ENCODE results near the gene CHMP2A. TPM values are rescaled to one million over a fixed set of nuclear protein-coding genes. Genes with fewer than 3 reads are reported as not detected.

The CHMP2A gene
- total and polyA plus RNA-seq, 2 of the 13 experiments (the other 11 are each of a cell fraction or from before 2014, with no cell fraction given), result 49.7 to 55.0 TPM

DNA sequence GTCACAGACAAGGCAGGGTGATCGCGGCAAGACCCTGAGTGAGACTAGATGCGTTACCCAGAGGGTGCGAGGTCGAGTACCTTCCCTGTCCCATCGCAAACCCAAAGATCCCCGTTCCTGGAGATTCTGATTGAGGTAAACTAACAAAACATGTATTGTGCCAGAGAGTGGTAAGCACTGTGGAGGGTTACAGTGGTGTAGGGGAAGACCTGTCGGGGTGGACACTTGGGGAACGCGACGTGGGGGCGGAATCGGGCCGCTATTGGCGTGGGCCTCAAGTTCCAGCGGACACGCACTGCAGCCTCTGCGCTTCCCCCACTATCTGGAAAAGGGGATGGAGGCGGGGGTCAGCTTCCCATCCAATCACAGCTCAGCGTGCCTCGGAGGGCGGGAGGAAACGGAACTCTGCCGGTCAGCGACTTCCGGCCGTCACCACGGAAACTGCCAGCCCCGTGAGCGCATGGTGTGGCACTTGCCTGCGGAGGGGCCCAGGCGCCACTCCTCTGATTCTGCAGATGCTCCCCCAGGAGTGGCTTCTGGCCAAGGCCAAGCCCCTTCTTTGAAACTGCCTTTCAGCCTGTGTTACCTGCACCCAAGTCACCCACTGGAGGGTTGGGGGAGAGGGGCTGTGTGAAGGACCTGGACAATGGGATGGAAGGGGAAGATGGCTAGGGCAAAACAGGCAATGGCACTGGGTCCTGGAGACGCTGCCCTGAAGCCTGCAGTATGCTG, 4.5 kb upstream of the CHMP2A start (continued):
- TF ChIP-seq MNT (IDR thresholded peaks at IDR 0.05) (peak; percentile 48; the same call in 1 of the 2 replicates), ZNF788 (CRISPR knock-in tag; IDR thresholded peaks at IDR 0.05; ENCODE audit: borderline replicate concordance) (peak; percentile 15; the same call in 1 of the 2 replicates), ZKSCAN1 (IDR thresholded peaks at IDR 0.05; ENCODE audit: low read length) (no peak), ZNF768 (CRISPR knock-in tag; IDR thresholded peaks at IDR 0.05) (peak; percentile 59; the same call in 1 of the 2 replicates), ZNF101 (CRISPR knock-in tag; IDR thresholded peaks at IDR 0.05; ENCODE audit: borderline replicate concordance, low read depth) (no peak; the same call in 1 of the 2 replicates), ZNF546 (CRISPR knock-in tag; conservative IDR thresholded peaks at IDR 0.05) (peak; percentile 6; the same call in 1 of the 2 replicates), ZZZ3 (CRISPR knock-in tag; IDR thresholded peaks at IDR 0.05; ENCODE audit: borderline replicate concordance) (peak; percentile 90), ZNF746 (CRISPR knock-in tag; IDR thresholded peaks at IDR 0.05) (peak; percentile 89), HNRNPK (IDR thresholded peaks at IDR 0.05; ENCODE audit: low read depth, low read length, poor library complexity, severe bottlenecking) (no peak), HMGXB3 (CRISPR knock-in tag; IDR thresholded peaks at IDR 0.05; ENCODE audit: borderline replicate concordance) (peak; percentile 46; the same call in 1 of the 2 replicates), DNMT3B (CRISPR knock-in tag; conservative IDR thresholded peaks at IDR 0.05) (peak; percentile 42; the same call in 1 of the 2 replicates), ZNF33A (CRISPR knock-in tag; IDR thresholded peaks at IDR 0.05; ENCODE audit: borderline replicate concordance) (no peak; the same call in 1 of the 2 replicates), ZNF296 (CRISPR knock-in tag; conservative IDR thresholded peaks at IDR 0.05) (no peak), IRF2 (CRISPR knock-in tag; IDR thresholded peaks at IDR 0.05) (peak; percentile 53; the same call in 1 of the 2 replicates), ZNF354B (CRISPR knock-in tag; IDR thresholded peaks at IDR 0.05) (no peak; the same call in 1 of the 2 replicates)
- TF ChIP-seq, protein P1, sequence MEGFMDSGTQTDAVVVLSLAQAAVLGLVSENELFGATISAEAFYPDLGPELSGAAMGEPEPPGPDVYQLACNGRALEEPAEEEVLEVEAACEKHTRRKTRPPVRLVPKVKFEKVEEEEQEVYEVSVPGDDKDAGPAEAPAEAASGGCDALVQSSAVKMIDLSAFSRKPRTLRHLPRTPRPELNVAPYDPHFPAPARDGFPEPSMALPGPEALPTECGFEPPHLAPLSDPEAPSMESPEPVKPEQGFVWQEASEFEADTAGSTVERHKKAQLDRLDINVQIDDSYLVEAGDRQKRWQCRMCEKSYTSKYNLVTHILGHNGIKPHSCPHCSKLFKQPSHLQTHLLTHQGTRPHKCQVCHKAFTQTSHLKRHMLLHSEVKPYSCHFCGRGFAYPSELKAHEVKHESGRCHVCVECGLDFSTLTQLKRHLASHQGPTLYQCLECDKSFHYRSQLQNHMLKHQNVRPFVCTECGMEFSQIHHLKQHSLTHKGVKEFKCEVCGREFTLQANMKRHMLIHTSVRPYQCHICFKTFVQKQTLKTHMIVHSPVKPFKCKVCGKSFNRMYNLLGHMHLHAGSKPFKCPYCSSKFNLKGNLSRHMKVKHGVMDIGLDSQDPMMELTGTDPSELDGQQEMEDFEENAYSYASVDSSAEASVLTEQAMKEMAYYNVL (CRISPR knock-in tag; IDR thresholded peaks at IDR 0.05; ENCODE audit: borderline replicate concordance), result no peak; the same call in 1 of the 2 replicates
- TF ChIP-seq, protein P2, sequence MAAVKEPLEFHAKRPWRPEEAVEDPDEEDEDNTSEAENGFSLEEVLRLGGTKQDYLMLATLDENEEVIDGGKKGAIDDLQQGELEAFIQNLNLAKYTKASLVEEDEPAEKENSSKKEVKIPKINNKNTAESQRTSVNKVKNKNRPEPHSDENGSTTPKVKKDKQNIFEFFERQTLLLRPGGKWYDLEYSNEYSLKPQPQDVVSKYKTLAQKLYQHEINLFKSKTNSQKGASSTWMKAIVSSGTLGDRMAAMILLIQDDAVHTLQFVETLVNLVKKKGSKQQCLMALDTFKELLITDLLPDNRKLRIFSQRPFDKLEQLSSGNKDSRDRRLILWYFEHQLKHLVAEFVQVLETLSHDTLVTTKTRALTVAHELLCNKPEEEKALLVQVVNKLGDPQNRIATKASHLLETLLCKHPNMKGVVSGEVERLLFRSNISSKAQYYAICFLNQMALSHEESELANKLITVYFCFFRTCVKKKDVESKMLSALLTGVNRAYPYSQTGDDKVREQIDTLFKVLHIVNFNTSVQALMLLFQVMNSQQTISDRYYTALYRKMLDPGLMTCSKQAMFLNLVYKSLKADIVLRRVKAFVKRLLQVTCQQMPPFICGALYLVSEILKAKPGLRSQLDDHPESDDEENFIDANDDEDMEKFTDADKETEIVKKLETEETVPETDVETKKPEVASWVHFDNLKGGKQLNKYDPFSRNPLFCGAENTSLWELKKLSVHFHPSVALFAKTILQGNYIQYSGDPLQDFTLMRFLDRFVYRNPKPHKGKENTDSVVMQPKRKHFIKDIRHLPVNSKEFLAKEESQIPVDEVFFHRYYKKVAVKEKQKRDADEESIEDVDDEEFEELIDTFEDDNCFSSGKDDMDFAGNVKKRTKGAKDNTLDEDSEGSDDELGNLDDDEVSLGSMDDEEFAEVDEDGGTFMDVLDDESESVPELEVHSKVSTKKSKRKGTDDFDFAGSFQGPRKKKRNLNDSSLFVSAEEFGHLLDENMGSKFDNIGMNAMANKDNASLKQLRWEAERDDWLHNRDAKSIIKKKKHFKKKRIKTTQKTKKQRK (IDR thresholded peaks at IDR 0.05; ENCODE audit: low read length), result no peak
